GM12873 (cell line): ENCODE measurements around the gene MEG3.

Source experiments
- TF ChIP-seq, protein P1 (sequence below): IDR thresholded peaks from 2 replicates; pipeline ENCODE4 v1.5.1; 2012; ENCODE audit warnings: low read depth, mild to moderate bottlenecking, moderate library complexity, low read length, control low read depth; ENCODE audit not compliant: insufficient read depth; ENCODE audit errors: missing control alignments

MEG3 gene

DNA sequence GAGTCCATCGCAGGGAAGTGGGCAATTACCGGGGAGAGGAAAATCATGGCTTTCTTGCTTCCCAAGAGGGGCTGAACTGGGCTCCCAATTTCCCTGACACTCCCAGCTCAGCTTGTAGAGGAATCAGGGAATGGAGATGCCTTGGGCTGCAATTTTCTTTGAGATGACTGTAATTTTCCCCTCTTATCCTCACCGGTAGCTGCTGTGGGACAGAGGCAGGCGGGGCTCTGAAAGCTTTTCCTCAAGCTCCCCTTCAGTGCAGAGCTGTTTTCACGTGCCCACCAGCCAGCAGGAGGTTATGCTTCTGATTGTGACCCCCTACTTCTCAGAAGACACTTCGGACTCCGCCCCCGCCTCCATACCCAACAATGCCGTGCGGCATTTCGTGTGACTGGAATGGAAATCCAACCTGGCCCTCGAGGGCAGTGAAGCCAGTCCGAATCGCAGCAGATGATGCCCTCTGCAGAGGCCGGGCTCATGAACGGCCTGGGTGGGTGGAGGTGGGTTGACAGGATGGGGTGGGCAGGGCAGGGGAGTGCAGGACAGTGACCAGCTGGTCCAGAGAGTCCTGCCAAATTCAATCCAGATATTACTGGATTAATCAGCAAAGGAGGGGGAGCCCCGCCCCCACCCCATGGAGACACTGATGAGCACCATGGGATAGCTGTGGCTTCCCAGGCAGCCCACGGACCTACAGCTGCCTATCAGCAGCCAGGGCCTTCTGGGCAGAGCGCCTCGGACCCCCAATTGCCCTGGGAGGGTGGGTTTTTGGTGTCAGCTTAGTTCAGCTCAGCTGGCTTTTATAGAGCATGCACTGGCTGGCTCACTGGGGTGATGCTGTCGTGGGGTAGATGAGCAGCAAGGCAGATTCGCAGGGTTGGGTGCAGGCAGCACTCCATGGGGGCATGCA is 40.0 kb downstream of the MEG3 start:
- TF ChIP-seq, protein P1, sequence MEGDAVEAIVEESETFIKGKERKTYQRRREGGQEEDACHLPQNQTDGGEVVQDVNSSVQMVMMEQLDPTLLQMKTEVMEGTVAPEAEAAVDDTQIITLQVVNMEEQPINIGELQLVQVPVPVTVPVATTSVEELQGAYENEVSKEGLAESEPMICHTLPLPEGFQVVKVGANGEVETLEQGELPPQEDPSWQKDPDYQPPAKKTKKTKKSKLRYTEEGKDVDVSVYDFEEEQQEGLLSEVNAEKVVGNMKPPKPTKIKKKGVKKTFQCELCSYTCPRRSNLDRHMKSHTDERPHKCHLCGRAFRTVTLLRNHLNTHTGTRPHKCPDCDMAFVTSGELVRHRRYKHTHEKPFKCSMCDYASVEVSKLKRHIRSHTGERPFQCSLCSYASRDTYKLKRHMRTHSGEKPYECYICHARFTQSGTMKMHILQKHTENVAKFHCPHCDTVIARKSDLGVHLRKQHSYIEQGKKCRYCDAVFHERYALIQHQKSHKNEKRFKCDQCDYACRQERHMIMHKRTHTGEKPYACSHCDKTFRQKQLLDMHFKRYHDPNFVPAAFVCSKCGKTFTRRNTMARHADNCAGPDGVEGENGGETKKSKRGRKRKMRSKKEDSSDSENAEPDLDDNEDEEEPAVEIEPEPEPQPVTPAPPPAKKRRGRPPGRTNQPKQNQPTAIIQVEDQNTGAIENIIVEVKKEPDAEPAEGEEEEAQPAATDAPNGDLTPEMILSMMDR, result no peak

DNA sequence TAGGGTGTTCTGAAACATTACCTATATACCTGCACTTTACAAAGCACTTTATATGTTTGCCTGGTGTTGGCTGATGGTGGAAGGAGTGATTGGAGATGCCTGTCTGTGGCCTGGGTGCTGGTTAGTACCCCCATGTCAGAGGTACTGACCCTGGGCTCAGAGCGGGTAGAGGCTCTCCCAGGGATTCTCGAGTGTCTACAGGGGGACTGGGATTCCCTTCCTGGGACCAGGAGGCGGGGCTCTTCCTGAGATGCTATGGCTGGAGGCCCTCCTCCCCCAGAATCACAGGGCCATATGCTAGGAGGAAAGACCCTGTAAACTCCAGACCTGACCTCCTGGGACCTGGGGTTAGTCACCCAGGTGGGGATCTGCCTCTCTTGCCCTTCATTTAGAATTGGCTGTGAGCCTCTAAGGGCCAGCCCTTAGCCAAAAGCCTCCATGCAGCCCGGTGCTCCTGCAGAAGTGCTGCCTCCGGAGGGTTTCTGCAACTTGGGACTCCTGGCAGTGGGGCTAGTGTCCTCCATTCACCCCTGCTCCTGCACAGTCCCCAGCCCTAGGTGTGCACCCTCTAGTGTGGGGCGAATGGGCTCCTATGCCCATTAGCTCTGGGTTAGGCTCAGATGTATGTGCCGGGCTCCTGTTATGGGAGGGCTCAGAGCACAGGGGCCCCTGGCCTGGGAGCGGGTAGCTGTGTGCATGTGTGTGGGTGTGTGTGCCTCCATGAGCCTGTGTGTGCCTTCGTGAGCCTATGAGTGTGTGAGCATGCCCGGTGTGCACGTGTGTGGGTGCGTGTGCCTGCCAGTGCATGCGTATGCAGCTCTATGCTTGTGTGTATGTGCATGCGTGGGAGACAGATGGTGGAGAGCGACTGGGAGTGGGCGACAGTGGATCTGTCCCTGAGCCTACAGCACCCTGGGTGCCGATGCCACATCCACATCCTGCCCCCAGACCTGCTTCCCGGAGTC is 41.0 kb downstream of the MEG3 start:
- TF ChIP-seq, protein P1, result no peak

DNA sequence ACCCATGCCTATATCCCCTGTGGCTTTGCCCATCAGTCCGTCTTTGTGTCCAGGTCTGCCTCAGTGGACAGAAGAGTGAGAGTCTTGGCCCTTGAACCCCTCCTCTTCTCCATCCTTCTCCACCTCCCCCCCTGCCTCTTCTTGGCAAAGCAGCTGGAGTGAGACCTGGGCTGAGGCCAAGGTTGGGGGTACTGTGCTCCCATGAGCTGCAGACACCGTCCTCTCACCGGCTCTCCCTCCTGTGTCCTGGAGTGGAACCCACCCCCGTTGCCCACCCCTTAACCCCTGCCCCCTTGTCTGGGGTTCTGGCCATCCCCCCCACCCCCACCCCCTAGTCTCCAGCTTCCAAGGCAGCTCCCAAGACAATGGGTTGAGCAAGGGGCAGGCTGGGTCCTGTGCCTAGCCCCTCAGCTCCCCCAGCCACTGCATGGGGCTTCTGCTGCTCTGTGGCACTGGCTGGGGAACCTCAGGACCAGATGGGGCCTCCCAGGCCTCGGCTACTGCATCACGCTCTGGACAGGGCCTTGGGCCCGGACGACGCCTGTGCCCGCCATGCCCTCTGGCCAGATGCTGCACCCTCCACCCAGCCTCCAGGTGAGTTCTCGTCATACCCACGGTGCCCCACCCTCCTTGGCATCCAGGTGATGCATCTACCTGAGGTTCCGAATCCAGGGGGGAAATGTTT is 41.9 kb downstream of the MEG3 start:
- TF ChIP-seq, protein P1, result no peak

DNA sequence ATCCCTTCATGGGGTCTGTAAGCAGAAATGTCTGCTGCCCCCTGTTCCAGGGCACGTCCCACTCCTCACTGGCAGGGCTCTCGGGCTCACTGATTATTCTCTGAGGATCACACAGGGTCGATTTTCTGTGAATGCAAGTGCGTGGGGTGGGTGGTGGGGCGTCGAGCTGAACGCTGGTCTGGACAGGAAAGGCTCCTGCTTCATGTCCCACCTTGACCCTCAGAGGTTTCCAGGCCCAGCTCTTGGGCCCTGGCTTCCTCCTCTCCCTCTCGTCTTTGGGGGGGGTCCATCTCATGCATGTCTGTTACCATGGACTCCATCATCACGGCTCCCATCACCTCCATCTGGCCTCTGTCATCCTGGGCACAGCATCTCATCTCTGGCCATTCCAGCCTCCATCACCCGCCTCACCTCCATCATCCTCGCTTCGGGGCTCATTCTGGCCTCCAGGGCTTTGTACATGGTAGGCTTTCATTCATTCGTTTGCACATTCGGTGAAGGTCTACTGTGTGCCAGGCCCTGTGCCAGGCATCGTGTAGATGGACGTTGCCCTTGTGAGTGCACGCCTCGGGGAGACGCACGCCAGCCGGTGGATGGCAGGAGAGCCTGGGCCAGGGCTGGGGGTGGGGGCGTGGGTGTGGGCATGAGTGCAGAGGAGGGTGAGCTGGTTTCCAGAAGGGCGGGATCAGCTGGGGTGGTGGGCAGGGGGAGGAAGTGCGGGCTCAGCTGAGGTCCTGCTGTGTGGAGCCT is 42.9 kb downstream of the MEG3 start:
- TF ChIP-seq, protein P1, result no peak

DNA sequence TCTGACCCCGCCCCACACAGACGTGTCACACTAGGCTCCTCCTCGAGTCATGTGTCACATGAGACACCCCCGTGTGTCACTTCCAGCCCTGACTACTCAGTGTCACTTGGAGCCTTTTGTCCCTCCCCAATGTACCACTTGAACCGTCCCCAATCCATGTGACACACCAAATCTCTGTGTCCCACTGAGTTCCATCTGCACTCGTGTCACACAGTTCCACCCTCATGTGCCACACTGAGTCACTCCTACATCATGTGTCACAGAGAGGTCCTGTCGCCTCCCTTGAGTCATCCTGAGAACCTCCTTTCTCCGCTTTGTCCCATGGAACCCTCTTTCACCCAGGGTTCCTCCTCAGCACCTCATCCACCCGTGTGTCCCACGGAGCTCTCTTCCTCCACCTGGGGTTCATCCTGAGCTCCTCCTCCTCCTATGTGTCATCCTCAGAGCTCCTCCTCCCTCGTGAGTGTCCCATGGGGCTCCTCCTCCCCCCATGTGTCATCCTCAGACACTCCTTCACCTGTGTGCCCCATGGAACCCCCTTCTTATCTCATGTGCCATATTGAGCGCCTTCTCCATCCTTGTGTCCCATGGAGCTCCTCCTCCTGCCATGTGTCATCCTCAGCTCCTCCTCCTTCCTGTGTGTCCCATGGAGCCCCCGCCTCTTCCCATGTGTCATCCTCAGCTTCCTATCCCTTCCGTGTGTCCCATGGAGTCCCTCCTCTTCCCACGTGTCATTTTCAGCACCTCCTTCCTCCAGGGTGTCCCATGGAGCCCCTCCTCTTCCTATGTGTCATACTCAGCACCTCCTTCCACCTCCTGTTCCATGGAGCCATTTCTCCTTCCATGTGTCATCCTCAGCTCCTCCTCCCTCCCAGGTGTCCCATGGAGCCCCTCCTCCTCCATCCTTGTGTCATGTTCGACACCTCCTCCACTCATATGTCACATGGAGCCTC is 45.6 kb downstream of the MEG3 start:
- TF ChIP-seq, protein P1, result no peak
